Measurements from ENCODE around the gene RSPH1.

DNA sequence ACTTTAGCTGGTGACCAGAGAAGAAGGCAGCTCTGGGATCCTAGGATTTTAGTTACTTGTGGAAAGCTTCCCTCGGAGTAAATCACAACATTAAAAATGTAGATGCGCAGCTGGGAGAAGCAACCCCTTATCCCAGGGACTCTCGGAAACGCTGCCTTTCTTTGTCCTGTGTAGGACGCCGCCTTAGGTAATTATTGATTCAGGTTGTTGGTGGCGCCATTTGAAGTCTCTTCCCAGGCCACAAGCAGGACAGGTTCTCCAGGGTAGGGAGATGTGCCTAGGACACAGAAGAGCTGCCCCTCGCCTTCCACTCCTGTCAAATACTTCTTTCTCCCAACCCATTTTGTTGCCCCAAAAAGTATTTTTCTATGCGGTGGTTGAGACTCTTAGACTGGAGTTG is 27.9 kb upstream of the RSPH1 start:
- TF ChIP-seq, protein P1, sequence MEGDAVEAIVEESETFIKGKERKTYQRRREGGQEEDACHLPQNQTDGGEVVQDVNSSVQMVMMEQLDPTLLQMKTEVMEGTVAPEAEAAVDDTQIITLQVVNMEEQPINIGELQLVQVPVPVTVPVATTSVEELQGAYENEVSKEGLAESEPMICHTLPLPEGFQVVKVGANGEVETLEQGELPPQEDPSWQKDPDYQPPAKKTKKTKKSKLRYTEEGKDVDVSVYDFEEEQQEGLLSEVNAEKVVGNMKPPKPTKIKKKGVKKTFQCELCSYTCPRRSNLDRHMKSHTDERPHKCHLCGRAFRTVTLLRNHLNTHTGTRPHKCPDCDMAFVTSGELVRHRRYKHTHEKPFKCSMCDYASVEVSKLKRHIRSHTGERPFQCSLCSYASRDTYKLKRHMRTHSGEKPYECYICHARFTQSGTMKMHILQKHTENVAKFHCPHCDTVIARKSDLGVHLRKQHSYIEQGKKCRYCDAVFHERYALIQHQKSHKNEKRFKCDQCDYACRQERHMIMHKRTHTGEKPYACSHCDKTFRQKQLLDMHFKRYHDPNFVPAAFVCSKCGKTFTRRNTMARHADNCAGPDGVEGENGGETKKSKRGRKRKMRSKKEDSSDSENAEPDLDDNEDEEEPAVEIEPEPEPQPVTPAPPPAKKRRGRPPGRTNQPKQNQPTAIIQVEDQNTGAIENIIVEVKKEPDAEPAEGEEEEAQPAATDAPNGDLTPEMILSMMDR (IDR thresholded peaks at IDR 0.05; ENCODE audit: control extremely low read depth in 1 of 3, insufficient read depth in 1 of 3, low read depth in 1 of 3, low read length in 3 of 3), result no peak
- TF ChIP-seq POLR2AphosphoS5 (IDR thresholded peaks at IDR 0.05; ENCODE audit: low read depth, low read length) (no peak), POU5F1 (IDR thresholded peaks at IDR 0.05; ENCODE audit: low read depth, low read length) (no peak), CBX5 (IDR thresholded peaks at IDR 0.05; ENCODE audit: low read depth, low read length) (no peak), SIN3A (conservative IDR thresholded peaks at IDR 0.05 in 1 of 2, IDR thresholded peaks at IDR 0.05 in 1 of 2; ENCODE audit: low read depth in 1 of 2, low read length in 2 of 2) (no peak), JUND (IDR thresholded peaks at IDR 0.05; ENCODE audit: low read length) (no peak), SP1 (IDR thresholded peaks at IDR 0.05; ENCODE audit: low read depth, low read length) (no peak), SRF (IDR thresholded peaks at IDR 0.05; ENCODE audit: low read depth, low read length) (no peak), TBP (IDR thresholded peaks at IDR 0.05; ENCODE audit: low read depth, low read length) (no peak), BCL11A (IDR thresholded peaks at IDR 0.05; ENCODE audit: low read depth in 2 of 2, low read length in 2 of 2) (no peak)
- TF ChIP-seq, protein P2, sequence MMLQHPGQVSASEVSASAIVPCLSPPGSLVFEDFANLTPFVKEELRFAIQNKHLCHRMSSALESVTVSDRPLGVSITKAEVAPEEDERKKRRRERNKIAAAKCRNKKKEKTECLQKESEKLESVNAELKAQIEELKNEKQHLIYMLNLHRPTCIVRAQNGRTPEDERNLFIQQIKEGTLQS (IDR thresholded peaks at IDR 0.05; ENCODE audit: insufficient read depth, low read depth, low read length), result no peak

Measured in H1 (cell line).